Measurements from ENCODE around the gene LYL1.

LYL1 gene

GRCh38 chr19:13128583-13128982 lies 25.9 kb upstream of the LYL1 start:
- no peak overlapping the region for H3K4me3 ChIP-seq (ENCODE audit: low read depth, low read length)
- no peak for DNase-seq (ENCODE audit: low read depth, low spot score)
- in situ Hi-C loops (cut with HindIII; ENCODE audit: low sequenced_read_pairs): no loop called here
- TF ChIP-seq CTCF (IDR thresholded peaks at IDR 0.05; ENCODE audit: low read depth, low read length): no peak

- TF ChIP-seq CTCF (IDR thresholded peaks at IDR 0.05; ENCODE audit: low read depth, low read length): no peak
- DNase-seq (ENCODE audit: low read depth, low spot score): no peak
- no peak overlapping the region for H3K4me3 ChIP-seq (ENCODE audit: low read depth, low read length)
- in situ Hi-C loops (cut with HindIII; ENCODE audit: low sequenced_read_pairs): no loop called here
These were observed 25.3 kb upstream of the LYL1 start for GRCh38 chr19:13127811-13128575.

GRCh38 chr19:13127051-13127450 lies 24.4 kb upstream of the LYL1 start:
- no peak for DNase-seq (ENCODE audit: low read depth, low spot score)
- in situ Hi-C loops (cut with HindIII; ENCODE audit: low sequenced_read_pairs): no loop called here
- H3K4me3 ChIP-seq (ENCODE audit: low read depth, low read length): no peak overlapping the region
- TF ChIP-seq CTCF (IDR thresholded peaks at IDR 0.05; ENCODE audit: low read depth, low read length): no peak

- TF ChIP-seq CTCF (IDR thresholded peaks at IDR 0.05; ENCODE audit: low read depth, low read length): no peak
- in situ Hi-C loops (cut with HindIII; ENCODE audit: low sequenced_read_pairs): no loop called here
- no peak overlapping the region for H3K4me3 ChIP-seq (ENCODE audit: low read depth, low read length)
- no peak for DNase-seq (ENCODE audit: low read depth, low spot score)
These were observed 20.6 kb upstream of the LYL1 start for GRCh38 chr19:13122980-13123957.

- no peak for DNase-seq (ENCODE audit: low read depth, low spot score)
- no peak for TF ChIP-seq CTCF (IDR thresholded peaks at IDR 0.05; ENCODE audit: low read depth, low read length)
- in situ Hi-C loops (cut with HindIII; ENCODE audit: low sequenced_read_pairs): no loop called here
- H3K4me3 ChIP-seq (ENCODE audit: low read depth, low read length): no peak overlapping the region
These were observed 19.7 kb upstream of the LYL1 start for GRCh38 chr19:13122275-13122878.

- in situ Hi-C loops (cut with HindIII; ENCODE audit: low sequenced_read_pairs): no loop called here
- TF ChIP-seq CTCF (IDR thresholded peaks at IDR 0.05; ENCODE audit: low read depth, low read length): no peak
- DNase-seq (ENCODE audit: low read depth, low spot score): no peak
- no peak overlapping the region for H3K4me3 ChIP-seq (ENCODE audit: low read depth, low read length)
These were observed 19.1 kb upstream of the LYL1 start for GRCh38 chr19:13121551-13122274.

Measured in astrocyte of the spinal cord (primary cell).